Thoracic aorta (tissue), 2 donors: ENCODE measurements around the gene TEAD2. TPM values are rescaled to one million over a fixed set of nuclear protein-coding genes. Genes with fewer than 3 reads are reported as not detected.
"Not testable (repeated sequence)": the region's sequence is repeated elsewhere in the genome, so short reads cannot be mapped to it uniquely, and the experiment has no call there.

Source experiments
- ATAC-seq: fragments of 150-250 bp; one replicate; pipeline ENCODE4 v1.8.0; 2017; ENCODE audit warnings: low read depth; ENCODE audit not compliant: insufficient number of reproducible peaks, low FRiP score
- DNase-seq: peaks from one replicate; pipeline ENCODE4 v3.0.0-alpha.2; 2020; ENCODE audit warnings: low spot score
- H3K27ac ChIP-seq, 2 donors: fragments of 200-600 bp; sonication (generic); 1 replicate in 1 of 2; 2 replicates in 1 of 2; pipeline ENCODE4 v1.5.1; 2016; ENCODE audit warnings: mild to moderate bottlenecking in 2 of 2, moderate library complexity in 2 of 2
- H3K27me3 ChIP-seq: fragments of 200-600 bp; sonication (generic); replicated peaks from 2 replicates; pipeline ENCODE4 v1.6.0; 2016; ENCODE audit warnings: mild to moderate bottlenecking; ENCODE audit not compliant: insufficient read depth
- H3K36me3 ChIP-seq: fragments of 200-600 bp; sonication (generic); one replicate; pipeline ENCODE4 v1.5.1; 2016
- H3K4me1 ChIP-seq, 2 donors: fragments of 200-600 bp; sonication (generic); 1 replicate in 1 of 2; 2 replicates in 1 of 2; pipeline versions ENCODE4 v1.5.1 to v1.6.0; 2016; ENCODE audit warnings: low read depth in 2 of 2, mild to moderate bottlenecking in 1 of 2; ENCODE audit not compliant: control insufficient read depth in 1 of 2
- H3K4me3 ChIP-seq: fragments of 200-600 bp; sonication (generic); 2 replicates; pipeline ENCODE4 v1.5.1; 2016; ENCODE audit warnings: mild to moderate bottlenecking
- H3K9me3 ChIP-seq: fragments of 200-600 bp; sonication (generic); 2 replicates; pipeline ENCODE4 v1.5.1; 2016
- CTCF ChIP-seq: fragments of 200-600 bp; sonication (generic); IDR thresholded peaks from one replicate; pipeline ENCODE4 v1.5.1; 2019; ENCODE audit warnings: antibody characterized with exemption
- total RNA-seq, 2 donors: library from RNA; depleted of rRNA; stranded (reverse); fragments of >200 nt; gene quantifications; one replicate each; pipeline versions ENCODE4 v1.1.0 to v1.2.3, GENCODE V29; 2016

The TEAD2 gene
- total RNA-seq, 2 donors from 2014 or later = 26.4 to 41.3 TPM

DNA sequence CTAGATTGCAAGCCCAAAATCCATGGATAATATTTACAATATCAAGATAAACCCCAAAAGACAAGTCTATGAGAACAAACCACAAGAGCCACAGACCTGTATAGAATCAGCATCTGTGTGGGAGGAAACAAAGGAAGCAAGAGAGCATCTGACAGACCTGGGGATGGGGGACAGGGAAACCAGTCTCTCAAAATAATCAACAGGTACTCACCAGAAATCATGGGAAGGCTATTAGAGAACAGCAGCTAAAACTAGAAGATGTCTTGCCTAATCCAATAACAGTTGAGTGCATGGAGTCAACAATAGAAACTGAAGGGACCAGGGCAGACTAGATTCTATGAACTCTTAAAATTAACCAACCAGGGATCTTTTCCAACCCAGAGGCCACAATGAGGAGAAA is 45.9 kb downstream of the TEAD2 start:
- H3K4me1 ChIP-seq = no peaks in the 10 kb centered on the region
- no peaks in the 10 kb centered on the region for H3K36me3 ChIP-seq
- H3K27ac ChIP-seq = no peak overlapping the region
- no peaks in the 10 kb centered on the region for H3K9me3 ChIP-seq
- TF ChIP-seq CTCF = no peak
- H3K27me3 ChIP-seq = no peaks in the 10 kb centered on the region
- DNase-seq (no peak), ATAC-seq (no peak)
- H3K4me3 ChIP-seq = no peak overlapping the region

DNA sequence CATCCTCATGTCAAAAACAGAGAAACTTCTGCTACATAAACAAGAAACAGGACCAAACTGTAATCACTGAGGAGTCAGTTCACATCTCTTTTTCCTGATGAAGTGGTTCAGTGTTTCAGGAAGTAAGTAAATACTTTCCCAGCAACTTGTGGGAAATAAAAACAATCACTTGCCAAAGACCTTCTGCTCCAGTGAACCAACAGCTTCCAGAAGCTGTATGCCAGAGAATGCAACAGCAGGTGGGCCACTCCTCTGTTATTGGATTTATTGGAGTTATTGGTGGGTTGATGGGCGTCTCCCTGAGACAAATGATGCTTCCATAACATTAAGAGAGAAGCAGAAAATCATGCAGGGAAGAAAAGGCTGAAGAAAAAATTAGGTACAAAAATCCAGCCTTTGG is 47.1 kb downstream of the TEAD2 start:
- H3K4me1 ChIP-seq = no peaks in the 10 kb centered on the region
- H3K27me3 ChIP-seq = no peaks in the 10 kb centered on the region
- TF ChIP-seq CTCF = no peak
- H3K36me3 ChIP-seq = no peaks in the 10 kb centered on the region
- no peak for ATAC-seq
- no peaks in the 10 kb centered on the region for H3K9me3 ChIP-seq
- no peak for DNase-seq
- no peak overlapping the region for H3K4me3 ChIP-seq
- no peak overlapping the region for H3K27ac ChIP-seq

- no peaks in the 10 kb centered on the region for H3K36me3 ChIP-seq
- H3K4me1 ChIP-seq = no peaks in the 10 kb centered on the region
- H3K27me3 ChIP-seq = no peaks in the 10 kb centered on the region
- DNase-seq = no peak
- TF ChIP-seq CTCF = no peak
- no peak overlapping the region for H3K27ac ChIP-seq
- no peak overlapping the region for H3K4me3 ChIP-seq
- no peak for ATAC-seq
- H3K9me3 ChIP-seq = no peaks in the 10 kb centered on the region
These were observed 53.1 kb downstream of the TEAD2 start for GRCh38 chr19:49309087-49309486.

DNA sequence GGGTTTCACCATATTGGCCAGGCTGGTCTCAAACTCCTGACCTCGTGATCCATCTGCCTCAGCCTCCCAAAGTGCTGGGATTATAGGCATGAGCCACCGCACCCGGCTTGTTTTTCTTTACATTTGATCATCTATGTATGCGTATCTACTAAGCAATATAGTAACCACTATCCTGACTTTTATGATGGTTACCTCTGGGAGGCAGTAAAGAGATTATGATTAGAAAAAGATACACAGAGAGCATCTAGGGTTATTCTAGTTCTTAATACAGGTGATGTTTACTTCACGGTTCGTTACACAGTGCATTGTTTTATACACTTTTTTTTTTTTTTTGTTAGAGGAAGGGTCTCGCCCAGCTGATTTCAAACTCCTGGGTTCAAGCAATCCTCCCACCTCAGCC is 55.5 kb downstream of the TEAD2 start:
- H3K27me3 ChIP-seq, H3K36me3 ChIP-seq, ATAC-seq, H3K4me3 ChIP-seq, DNase-seq, H3K9me3 ChIP-seq, H3K4me1 ChIP-seq, H3K27ac ChIP-seq: not testable (repeated sequence)

DNA sequence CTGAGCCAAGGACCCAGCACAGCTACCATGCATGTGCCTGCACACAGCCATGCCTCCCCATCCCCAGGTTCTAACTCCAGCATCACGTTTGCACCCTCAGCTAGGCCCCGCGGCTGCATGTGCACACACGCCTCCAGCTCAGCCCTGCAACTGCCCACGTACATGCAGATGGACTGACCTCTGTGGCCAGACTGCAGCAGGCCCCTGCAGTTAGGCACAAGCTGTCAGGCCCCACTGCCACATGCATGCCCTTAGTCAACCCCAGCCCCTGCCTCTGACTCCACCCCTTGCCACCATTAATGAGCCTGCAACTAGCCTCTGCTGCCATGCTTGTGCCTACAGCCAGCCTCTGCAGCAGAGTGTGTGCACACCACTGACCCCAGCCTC is 60.4 kb downstream of the TEAD2 start:
- Histone ChIP-seq H3K27ac (no peak overlapping the region), H3K4me3 (no peak overlapping the region), H3K36me3 (no peaks in the 10 kb centered on the region), H3K9me3 (peaks cover 6% of the 10 kb centered on the region), H3K4me1 (no peaks in the 10 kb centered on the region), H3K27me3 (no peaks in the 10 kb centered on the region)
- no peak for TF ChIP-seq CTCF
- no peak for DNase-seq
- no peak for ATAC-seq

DNA sequence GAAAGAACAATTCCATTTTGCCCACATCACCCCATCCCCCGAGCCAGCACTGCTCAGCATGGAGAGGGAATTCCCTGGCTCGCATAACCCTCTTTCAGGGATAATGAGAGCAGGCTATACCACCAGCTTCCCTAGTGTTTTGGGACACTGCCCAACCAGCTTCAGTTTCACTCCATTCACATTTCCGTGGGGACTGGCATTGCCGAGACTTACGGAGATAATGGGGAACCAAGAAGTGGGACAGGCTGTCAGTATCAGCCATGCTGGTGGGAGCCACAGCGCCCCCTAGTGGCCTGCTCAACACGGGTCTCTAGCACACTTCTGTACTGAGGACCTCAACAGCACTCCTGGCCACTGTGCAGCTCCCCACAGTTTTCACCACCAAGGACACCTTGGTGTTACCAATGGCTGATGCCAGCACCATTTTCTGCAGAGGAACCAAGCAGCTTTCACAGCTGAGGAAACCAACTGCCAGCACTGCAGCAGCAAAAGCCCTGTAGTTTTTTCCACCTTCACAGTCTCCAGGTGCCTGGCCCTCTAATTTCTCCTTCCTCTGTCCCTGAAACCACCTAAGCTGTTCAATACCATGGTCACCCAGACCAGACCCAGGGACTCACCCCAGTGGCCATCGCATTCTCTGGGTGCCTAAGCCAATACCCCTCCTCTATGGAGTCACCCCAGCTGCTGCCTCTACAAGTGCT is 60.9 kb downstream of the TEAD2 start:
- Histone ChIP-seq H3K4me3 (peak overlapping the region; percentile 45), H3K27ac (no peak overlapping the region), H3K4me1 (no peaks in the 10 kb centered on the region), H3K36me3 (no peaks in the 10 kb centered on the region), H3K27me3 (no peaks in the 10 kb centered on the region), H3K9me3 (peaks cover 6% of the 10 kb centered on the region)
- DNase-seq (peak; percentile 18), ATAC-seq (no peak)
- peak; percentile 66 for TF ChIP-seq CTCF

DNA sequence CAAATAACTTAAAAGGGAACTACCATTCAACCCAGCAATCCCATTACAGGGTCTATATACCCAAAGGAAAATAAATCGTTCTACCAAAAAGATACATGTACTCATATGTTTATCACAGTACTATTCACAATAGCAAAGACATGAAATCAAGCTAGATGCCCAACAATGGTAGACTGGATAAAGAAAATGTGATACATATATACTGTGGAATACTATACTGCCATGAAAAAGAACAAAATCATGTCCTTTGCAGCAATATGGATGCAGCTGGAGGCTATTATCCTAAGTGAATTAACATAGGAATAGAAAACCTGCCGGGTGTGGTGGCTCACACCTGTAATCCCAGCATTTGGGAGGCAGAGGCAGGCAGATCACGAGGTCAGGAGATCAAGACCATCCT is 63.6 kb downstream of the TEAD2 start:
- not testable (repeated sequence) for H3K4me3 ChIP-seq, H3K36me3 ChIP-seq, DNase-seq, H3K9me3 ChIP-seq, ATAC-seq, H3K4me1 ChIP-seq, H3K27ac ChIP-seq, H3K27me3 ChIP-seq
